GM19238 (cell line): Measurements from ENCODE around the gene LPAR3.

Experiments used
- DNase-seq: peaks from one replicate; pipeline ENCODE4 v3.0.0; 2011; ENCODE audit warnings: low spot score; ENCODE audit not compliant: insufficient read length

LPAR3 gene

DNA sequence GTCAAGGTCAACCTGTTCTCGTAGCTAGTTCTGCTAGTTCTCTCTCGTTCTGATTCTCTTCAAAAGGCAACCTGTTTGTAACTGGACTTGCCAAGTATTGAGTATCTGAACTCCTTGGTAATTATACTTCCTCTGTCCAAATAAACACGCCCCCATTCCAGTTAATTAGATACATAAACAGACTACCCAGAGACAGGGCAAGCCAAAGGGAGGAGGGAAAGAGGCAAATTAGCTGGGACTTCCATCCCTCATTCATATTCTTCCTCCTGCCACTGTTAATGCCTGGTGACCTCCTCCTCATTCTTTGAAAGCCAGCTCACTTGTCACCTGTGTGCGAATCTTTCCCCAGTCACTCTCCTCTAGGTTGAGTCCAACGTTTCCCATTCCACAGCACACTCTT, 62.9 kb downstream of the LPAR3 start:
- DNase-seq = no peak

DNA sequence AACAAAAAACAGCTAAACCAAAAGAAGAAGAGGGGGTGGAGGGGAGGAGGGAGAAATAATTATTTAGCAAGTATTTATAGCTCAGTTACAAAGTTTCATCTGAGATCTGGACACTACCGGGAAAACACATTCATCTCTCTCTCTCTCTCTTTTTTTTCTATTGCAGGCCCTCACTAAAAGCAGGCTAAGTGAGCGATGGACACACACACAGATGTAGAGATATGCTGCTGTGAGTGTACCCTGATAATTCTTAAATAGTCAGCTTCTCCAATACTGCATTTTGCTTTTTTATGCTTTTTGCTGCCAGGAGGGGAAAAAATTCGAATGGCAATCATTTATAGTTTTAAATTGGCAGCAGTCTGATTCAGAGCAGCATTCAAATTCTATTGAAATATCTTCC, 65.0 kb downstream of the LPAR3 start:
- no peak for DNase-seq

DNA sequence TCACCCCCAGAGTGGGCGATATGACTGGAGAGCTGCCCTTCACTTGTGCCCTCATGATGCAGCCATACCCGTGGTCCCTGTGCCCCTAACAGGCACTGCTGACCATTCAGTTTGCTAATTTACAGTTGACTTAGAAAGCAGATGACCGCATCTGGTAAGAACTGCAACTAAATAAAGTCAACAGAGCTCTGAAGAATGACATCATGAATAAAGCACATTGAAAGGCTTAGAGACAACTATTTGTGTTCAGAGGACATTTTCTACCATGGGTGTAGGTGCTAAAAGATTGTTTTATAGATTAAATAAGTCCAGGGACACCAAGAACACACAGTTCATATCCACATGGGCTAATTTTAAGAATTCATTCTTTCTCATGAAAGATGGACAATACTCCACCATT, 65.5 kb downstream of the LPAR3 start:
- DNase-seq = no peak

DNA sequence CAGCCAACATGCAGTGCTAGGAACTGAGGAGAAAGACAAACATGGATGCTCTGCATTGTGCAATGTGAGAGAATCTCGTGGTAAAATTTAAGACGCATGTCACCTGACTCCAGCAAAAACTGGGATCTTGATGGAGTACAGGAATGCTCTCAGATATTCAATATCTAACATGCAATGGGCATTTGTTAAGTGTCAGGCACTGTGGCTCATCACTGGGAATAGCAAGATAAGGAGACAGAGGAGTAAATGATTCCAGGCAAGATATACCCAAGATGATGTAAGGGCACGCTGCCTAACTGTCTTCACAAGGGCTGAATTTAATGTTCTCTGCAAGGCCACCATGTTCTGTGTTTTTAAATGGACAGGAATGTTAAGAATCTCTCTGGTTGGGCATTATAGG, 67.8 kb downstream of the LPAR3 start:
- DNase-seq = no peak

DNA sequence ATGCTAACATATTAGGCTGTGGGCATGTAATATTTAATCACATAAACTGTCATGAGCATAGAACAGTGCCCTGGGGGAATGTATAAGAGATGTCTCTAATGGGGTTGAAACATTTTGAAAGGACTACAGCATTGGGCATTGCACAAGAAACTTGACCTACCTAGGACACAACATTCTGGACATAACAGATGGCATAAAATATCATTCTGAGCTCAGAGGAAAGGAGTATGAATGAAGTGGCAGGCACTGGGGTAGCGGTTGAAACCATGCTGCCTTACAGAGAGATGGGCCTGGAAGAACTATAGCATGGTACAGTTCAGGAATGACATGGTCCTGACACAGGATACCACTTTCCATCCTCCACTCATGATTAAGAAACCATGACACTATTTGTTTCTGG, 69.0 kb downstream of the LPAR3 start:
- DNase-seq = no peak

DNA sequence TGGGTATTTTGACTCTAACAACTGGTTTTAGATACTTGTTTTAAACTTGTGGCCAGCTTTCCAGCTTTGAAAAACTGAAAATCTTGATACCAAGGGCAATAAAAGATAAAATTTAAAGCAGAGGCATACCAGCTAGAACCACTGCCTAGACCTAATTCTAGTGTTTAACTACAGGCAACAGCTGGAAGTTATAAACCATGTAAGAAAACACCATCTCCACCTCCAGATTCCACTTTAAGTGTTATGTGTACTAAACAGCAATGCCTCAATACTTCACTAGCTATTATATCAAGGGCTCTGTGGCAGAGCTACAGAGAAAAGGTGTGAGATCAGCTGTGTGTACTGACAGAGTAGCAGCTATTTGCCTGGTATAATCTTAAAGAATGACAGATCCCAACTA, 69.5 kb downstream of the LPAR3 start:
- no peak for DNase-seq

DNA sequence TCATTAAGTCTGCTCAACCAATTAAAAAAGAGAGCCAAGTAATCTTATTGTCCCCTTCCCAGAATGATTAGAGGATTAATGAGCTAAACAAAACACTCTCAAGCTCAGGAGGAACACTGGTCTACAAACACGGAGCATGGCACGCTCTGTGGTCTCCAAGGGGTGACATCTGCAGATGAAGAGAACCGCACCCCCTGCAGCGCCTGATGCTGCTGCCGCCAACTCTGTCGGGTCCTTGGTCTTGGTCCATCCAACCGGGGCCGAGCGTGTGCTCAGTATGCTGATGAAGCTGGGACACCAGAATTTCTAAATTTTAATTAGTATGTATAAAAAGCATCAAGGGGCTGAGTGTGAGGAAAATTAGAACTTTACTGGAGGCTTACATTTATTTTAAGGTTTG, 82.7 kb downstream of the LPAR3 start:
- no peak for DNase-seq

DNA sequence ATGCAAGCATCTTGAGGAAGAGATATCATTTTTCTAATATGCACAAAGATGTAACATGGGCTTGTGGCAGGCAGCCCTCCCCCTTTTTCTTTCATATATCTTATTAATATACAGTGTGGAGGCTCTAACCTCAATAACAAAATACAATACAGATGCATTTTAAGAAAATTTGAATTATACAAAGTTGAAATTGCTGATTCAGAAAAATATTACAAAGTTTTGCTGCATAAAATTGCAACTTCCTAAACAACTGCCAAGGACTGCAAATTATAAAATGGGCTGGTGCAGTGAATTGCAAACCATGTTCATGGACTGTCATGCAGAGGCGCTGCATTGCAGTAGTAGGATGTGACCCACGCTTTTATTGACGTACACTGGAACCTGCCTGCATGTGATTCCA, 84.0 kb downstream of the LPAR3 start:
- no peak for DNase-seq

DNA sequence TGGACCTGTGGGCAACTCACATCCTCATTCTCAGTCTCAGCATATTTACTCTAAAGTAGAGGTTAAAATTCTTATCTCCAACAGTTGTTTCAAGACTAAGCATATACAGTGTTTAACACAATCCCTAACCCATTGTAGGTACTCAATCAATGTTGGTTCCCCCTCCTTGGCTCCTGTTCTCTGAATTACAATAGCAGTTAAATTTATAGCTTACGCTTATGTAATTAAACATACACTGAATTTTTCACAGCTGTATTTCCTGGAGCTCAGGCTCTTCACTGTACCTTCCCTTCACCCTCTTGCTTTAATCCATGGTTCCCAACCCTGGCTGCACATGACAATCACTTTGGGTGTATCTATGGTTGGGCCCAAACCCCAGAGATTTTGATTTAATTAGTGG, 89.4 kb downstream of the LPAR3 start:
- no peak for DNase-seq

DNA sequence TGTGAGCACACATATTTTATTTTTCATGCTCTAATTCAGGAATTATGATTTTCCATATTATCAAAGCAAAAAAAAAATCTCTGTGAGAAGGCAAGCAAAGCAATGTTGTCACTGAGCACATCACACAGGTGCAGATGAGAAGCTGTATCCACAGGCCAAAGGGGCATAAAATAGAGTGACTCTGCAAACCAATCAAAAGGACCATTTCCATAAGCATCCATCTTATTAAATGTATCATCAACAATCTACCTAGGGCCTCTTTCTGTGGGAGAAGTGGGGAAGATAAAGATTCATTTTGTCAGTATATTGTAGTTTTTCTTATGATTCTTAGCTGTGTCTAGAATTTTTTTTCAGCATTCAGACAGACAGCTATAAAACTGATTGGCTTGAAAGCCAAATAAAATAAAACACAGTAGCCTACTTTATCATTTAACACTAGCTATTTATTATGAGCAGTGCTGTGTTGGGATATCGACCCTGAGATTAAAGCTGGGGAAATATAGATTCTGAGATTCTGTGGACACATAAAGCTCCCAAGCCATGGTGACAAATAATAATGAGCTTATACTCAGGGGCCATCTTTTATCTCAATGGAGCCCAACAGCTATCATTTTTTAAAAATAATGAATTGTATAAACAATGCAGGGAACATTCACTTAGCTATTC, 90.3 kb downstream of the LPAR3 start:
- DNase-seq = no peak

DNA sequence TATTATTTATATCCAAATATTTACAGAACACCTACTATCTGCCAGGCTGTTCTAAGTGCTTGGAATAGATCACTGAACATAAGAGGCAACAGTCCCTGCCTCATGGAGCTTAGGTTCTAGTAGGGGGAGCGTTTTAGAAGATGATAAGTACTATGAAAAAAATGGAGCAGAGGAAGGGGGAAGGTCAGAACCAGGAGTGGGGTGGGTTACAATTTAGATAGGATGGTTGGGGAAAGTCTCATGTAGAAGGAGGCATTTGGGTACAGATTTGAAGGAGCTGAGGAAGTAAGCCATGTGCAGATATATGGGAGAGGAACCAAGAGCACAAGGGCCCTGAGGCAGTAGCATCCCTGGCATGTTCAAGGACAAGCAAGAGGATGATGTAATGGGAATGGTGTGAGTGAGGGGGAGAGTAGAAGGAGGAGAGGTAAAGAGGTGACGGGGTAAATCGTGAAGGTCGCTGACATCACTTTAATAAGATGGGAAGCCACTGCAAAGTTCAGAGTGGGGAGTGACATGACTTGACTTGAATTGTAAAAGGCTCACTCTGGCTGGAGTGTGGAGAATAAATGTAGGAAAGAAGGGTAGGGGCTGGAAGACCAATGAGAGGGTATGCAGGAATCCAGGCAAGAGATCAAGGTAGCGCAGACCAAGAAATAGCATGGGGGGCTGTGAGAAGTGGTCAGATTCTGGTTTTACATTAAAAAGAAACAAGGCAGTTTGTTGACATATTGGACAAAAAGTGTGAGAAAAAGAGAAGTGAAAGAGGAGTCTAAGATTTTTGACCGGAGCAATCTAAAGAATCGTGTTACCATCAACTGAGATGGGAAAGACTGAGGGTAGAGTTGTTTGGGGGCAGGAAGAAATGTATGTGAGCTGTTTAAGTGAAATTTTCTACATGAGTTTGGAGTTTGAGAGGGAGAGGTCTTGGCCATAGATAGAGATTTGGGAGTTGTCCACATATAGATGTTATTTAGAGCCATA, 92.6 kb downstream of the LPAR3 start:
- no peak for DNase-seq

DNA sequence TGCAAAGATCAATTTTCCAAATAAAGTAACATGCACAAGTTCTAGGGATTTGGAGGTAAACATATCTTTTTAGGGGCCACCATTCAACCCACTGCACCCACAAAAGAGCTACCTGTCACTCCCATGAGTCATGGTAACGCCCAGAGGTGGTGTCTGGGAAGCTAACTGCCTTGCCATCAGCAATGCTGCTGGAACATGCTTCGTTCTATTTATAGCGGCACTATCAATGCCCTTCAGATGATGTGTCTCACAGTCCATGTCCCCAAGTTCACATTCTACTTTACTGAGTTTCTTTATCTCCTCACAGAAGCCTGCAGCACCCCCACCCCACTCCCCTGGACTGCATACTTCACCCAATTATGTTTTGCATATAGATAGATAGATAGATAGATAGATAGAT, 95.4 kb downstream of the LPAR3 start:
- DNase-seq = no peak

DNA sequence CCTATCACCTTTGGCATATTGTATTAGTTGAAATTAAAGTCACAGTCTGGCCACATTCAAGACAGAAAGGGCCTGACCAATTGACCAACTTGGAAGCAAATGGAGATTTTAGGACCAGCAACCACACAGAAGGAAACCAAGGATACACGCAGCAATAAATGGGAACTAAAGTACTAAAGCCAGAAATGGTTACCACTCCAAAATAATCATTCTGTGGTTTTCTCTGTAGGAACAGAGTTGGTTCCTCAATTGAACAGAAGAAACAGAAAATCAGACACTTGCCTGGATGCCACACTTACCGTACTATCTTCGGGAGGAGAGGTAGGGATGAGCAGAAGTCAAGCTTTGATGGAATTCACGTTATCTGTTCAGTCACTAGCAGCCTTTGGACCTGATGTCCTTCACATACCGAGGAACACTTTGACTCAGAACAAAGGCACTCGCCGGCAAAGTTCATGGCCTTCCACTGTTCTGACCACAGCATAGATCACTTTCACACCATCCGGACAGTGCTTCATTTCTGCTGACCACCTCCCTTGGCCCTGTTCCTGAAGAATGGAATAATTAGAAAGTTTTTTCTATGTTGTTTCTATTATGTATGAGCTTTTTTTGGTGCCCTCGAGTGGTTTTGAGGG, 96.9 kb downstream of the LPAR3 start:
- no peak for DNase-seq

DNA sequence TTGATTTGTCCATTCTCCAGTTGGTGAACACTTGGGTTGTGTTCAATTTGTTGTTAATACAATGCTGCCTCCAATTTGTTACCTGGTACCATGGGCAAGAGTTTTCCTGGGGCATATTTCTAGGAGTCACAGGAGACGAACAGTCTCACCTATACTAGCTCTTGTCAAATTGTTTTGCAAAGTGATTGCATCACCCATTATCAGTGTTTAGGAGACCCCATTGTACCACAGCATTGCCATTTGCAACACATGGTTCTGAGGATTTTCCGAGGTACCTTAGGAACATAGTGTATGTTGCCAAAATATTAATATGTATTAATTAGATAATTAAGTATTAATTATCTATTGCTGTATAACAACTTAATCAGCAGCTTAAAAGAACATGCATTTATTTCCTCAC, 97.8 kb downstream of the LPAR3 start:
- no peak for DNase-seq

DNA sequence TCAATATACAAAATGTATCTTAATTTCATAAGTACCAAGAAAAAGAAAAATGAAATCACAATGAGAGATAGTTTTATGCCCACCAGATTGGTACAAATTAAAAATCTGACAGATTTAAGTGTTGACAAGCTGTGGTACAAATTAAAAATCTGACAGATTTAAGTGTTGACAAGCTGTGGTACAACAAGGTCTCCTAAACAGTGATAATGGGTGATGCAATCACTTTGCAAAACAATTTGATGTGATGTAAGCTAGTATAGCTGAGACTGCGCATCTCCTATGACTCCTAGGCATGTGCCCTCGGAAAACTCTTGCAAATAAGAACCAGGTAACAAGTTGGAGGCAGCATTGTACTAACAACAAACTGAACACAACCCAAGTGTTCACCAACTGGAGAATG, 100.6 kb downstream of the LPAR3 start:
- DNase-seq = no peak

DNA sequence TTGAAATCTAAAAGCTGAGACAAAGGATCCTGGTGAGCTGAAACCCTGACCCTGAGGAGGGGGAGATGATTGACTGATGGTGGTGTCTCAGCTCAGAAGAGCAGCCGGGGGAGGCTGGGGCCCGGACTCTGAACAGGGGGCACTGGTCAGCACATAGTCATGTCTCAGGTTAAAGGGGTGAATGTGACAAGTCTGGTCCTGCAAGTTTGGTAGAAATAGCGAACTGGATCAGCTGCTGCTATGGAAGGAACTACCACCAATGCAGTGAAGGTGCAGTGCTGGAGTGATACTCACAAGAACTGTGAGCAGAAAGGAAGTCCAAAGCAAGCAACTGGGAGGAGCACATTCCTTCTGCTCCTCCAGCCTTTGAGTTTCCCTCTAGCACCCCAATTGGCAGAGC, 104.0 kb downstream of the LPAR3 start:
- DNase-seq = no peak

DNA sequence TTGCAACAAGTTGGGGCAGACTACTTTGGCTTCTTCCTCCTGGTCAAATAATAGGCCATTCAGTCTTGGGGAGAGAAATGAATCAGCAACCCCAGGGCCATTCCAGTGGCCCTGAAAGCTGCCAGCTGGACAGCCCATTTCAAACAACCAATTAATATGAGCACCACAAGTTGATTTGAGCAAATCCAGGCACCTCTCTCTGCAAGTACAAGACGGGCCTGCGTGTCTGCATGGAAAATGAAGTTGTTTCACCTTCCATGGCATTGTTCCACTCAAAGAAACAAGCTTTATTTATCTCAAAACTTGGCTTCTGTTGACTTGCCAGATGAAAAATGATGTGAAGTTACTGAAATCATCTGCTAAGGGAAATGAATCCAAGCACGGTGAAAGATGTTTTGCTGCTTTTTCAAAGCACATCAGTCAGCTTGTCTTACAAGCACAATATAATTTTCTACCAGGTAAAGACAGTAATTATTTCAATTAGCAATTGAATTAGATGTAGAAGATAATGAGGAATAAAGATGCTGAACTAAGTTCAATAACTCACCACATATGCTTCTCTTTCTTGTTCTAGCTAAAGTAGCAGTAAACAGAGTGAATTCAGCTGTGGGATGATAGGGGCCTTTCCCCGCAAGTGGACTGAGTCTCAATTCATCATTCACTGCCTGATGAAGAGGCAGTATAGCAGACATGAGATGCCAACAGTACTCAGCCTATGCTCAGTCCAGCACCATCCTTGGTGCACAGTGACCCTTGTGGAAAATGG, 107.6 kb downstream of the LPAR3 start:
- DNase-seq = no peak

DNA sequence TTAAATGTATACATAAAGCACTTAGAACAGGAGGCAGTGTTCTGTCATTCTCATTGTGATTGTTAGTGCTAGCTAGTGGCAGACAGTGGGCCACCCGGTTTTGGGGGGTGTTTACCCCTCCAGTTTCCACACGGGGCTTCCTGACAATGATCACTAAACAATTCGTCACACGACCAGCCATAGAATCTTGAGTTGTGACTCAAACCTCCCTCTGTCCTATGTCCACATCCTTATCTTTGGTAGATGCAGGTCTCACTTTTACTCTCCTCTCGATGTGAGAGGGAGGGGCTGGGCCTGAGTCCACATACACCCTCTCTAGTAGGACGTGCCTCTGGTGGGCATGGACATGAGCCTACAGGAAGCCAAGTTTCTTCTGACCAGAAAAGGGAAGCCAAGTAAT, 110.1 kb downstream of the LPAR3 start:
- DNase-seq = no peak

DNA sequence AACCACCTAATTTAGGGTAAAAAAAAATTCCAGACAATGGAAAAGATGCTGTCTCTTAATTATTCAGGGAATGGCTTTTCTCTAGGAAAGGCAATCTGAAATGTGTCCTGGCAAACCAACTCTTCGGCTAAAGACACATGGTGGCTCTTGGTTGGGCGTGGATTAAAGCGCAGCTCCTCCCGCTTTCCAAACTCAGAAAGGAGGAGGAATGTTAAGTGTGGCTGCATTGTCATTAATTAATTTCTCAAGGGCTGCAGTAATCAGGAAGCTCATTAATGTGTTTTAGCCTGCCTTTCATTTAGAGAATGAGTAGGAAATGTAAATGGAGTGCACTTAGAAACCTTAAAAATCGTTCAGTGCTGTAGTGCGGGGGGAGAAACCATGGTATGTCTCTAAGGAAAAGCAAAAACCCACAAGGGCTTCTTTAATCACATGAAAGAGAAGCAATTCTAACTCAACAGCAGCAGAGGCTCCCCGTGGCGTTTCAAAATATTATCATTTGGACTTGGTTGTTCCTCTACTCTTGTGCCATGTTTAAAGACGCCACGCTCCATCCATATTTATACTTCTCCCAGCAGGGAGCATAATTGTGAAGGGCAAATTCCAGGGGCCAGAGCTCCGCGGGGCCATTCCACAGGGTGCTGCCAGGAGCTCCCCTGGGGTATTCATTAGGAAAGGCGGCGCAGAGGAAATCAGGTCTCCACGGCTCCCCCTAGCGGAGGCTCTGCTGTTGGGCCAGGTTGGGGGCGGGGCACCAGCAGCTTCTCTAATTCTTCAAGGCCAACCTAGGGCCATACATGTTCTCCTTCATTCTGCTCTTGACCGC, 110.8 kb downstream of the LPAR3 start:
- peak; percentile 50 for DNase-seq

DNA sequence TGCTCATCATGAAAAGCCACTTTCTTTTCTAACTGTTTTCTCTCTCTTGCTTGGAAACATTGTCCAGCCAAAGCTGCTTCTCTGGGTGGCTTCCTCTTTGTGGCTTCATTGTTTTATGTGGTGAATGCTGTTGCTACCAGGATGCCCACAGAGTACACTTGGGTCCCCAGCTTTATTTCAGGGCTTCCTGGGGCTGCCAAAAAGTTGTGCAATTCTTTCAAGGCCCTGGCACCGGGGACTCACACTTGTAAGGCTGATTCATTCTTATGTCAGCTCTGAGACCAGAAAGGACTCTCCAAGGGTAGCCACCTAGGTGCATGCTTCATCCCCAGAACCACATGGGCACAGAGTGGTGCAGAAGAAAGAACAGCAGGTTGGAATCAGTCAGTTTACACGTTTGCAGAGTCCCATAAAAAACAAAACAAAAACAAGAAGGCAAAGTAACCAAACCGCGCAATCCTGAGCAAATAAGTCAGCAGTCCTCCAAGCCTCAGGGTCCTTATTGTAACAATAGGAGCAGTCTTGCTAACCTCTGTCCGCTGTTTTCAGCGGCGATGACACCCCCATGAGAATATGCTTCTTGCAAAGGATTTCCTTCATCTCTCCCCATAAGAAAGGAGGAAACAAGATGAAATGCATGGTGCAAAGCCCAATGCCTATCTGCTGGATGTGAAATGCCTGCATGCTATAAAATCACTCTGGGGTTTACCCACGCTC, 112.8 kb downstream of the LPAR3 start:
- no peak for DNase-seq
